Gastrocnemius medialis (tissue), 4 donors: Measurements from ENCODE around the gene ABCC2. TPM values are rescaled to one million over a fixed set of nuclear protein-coding genes. Genes with fewer than 3 reads are reported as not detected.

ENCODE experiments used
- ATAC-seq, 2 donors: fragments of 150-250 bp; one replicate each; pipeline ENCODE4 v1.9.1; 2016
- DNase-seq, 2 donors: peaks; one replicate each; pipeline ENCODE4 v3.0.0-alpha.2; 2019
- H3K27ac ChIP-seq, 4 donors: fragments of 200-600 bp; sonication (generic); 1 replicate in 1 of 4; 2 replicates in 3 of 4; pipeline ENCODE4 v1.5.1; 2016 to 2018; ENCODE audit warnings: mild to moderate bottlenecking in 2 of 4, moderate library complexity in 1 of 4
- H3K27me3 ChIP-seq, 3 donors: fragments of 200-600 bp; sonication (generic) in 2 of 3; 1 replicate in 1 of 3; 2 replicates in 2 of 3; pipeline versions ENCODE4 v1.5.1 to v1.6.0; 2016 to 2019; ENCODE audit warnings: mild to moderate bottlenecking in 1 of 3, moderate library complexity in 1 of 3
- H3K36me3 ChIP-seq, 2 donors: fragments of 200-600 bp; sonication (generic) in 1 of 2; one replicate each; pipeline ENCODE4 v1.5.1; 2017 to 2018
- H3K4me1 ChIP-seq, 2 donors: fragments of 200-600 bp; sonication (generic) in 1 of 2; one replicate each; pipeline ENCODE4 v1.5.1; 2016 to 2017; ENCODE audit warnings: mild to moderate bottlenecking in 2 of 2
- H3K4me3 ChIP-seq, 4 donors: fragments of 200-600 bp; sonication (generic) in 3 of 4; 1 replicate in 1 of 4; 2 replicates in 3 of 4; pipeline ENCODE4 v1.5.1; 2016 to 2019; ENCODE audit warnings: mild to moderate bottlenecking in 2 of 4
- H3K9me3 ChIP-seq, 3 donors: fragments of 200-600 bp; sonication (generic) in 2 of 3; 1 replicate in 1 of 3; 2 replicates in 2 of 3; pipeline ENCODE4 v1.5.1; 2016 to 2019
- CTCF ChIP-seq, 5 experiments: fragments of 450-650 bp in 3 of 5; fragments of 200-600 bp in 2 of 5; sonication (generic) in 2 of 5; IDR thresholded peaks in 4 of 5; conservative IDR thresholded peaks in 1 of 5; 1 replicate in 4 of 5; 2 replicates in 1 of 5; pipeline ENCODE4 v1.5.1; 2016 to 2019; ENCODE audit warnings: antibody characterized with exemption in 5 of 5, mild to moderate bottlenecking in 3 of 5, moderate library complexity in 3 of 5
- POLR2A ChIP-seq, 2 donors: fragments of 450-650 bp; IDR thresholded peaks; one replicate each; pipeline ENCODE4 v1.6.1; 2017; ENCODE audit warnings: antibody characterized with exemption in 2 of 2, mild to moderate bottlenecking in 2 of 2, moderate library complexity in 2 of 2
- in situ Hi-C, 4 donors: fragments of 200-750 bp; cut with MboI; loops; one replicate each; pipeline versions ENCODE4 v1.15.0 to v1.8.0; 2017; ENCODE audit warnings: low sequenced_read_pairs in 4 of 4
- intact Hi-C: fragments of 100-400 bp; cut with DNase I; formaldehyde crosslinking; loops from one replicate; pipeline ENCODE4 v1.15.1; 2023; ENCODE audit warnings: low total_unique reads
- total RNA-seq, 4 donors: library from RNA; depleted of rRNA; stranded (reverse); fragments of >200 nt; gene quantifications; one replicate each; pipeline versions ENCODE4 v1.1.0 to v1.2.3, GENCODE V29; 2016

ABCC2 gene
- total RNA-seq, 4 donors from 2014 or later, result 0.89 to 3.2 (median 1.3) TPM

- Histone ChIP-seq H3K4me1 (peaks cover 0 to 6% of the 10 kb centered on the region in 2 donors), H3K4me3 (no peak overlapping the region), H3K36me3 (no peaks in the 10 kb centered on the region), H3K9me3 (no peaks in the 10 kb centered on the region), H3K27ac (no peak overlapping the region), H3K27me3 (no peaks in the 10 kb centered on the region)
- no peak for TF ChIP-seq POLR2A (IDR thresholded peaks at IDR 0.05)
- no peak for TF ChIP-seq CTCF (IDR thresholded peaks at IDR 0.05 in 4 of 5, conservative IDR thresholded peaks at IDR 0.05 in 1 of 5)
- no peak for DNase-seq
- in situ Hi-C loops, result no loop called here
- ATAC-seq, result no peak
- intact Hi-C loops, result no loop called here
Measured at GRCh38 chr10:99850767-99851340, 68.4 kb downstream of the ABCC2 start.

- no peaks in the 10 kb centered on the region for H3K4me1 ChIP-seq
- H3K27me3 ChIP-seq, result no peaks in the 10 kb centered on the region
- DNase-seq (no peak), ATAC-seq (no peak)
- in situ Hi-C loops (no loop called here), intact Hi-C loops (no loop called here)
- no peaks in the 10 kb centered on the region for H3K9me3 ChIP-seq
- H3K27ac ChIP-seq, result no peak overlapping the region
- no peaks in the 10 kb centered on the region for H3K36me3 ChIP-seq
- H3K4me3 ChIP-seq, result no peak overlapping the region
- TF ChIP-seq CTCF (IDR thresholded peaks at IDR 0.05 in 4 of 5, conservative IDR thresholded peaks at IDR 0.05 in 1 of 5) (no peak), POLR2A (IDR thresholded peaks at IDR 0.05) (no peak)
Measured at GRCh38 chr10:99851825-99852224, 69.4 kb downstream of the ABCC2 start.

GRCh38 chr10:99852481-99853213 lies 70.2 kb downstream of the ABCC2 start:
- H3K27me3 ChIP-seq, result no peaks in the 10 kb centered on the region
- no peak for DNase-seq
- in situ Hi-C loops, result no loop called here
- intact Hi-C loops, result no loop called here
- H3K27ac ChIP-seq, result no peak overlapping the region
- ATAC-seq, result no peak
- H3K4me3 ChIP-seq, result no peak overlapping the region
- no peaks in the 10 kb centered on the region for H3K9me3 ChIP-seq
- no peaks in the 10 kb centered on the region for H3K4me1 ChIP-seq
- TF ChIP-seq POLR2A (IDR thresholded peaks at IDR 0.05), result no peak
- TF ChIP-seq CTCF (IDR thresholded peaks at IDR 0.05 in 4 of 5, conservative IDR thresholded peaks at IDR 0.05 in 1 of 5), result no peak
- H3K36me3 ChIP-seq, result no peaks in the 10 kb centered on the region

- in situ Hi-C loops, result no loop called here
- TF ChIP-seq CTCF (IDR thresholded peaks at IDR 0.05 in 4 of 5, conservative IDR thresholded peaks at IDR 0.05 in 1 of 5) (no peak), POLR2A (IDR thresholded peaks at IDR 0.05) (no peak)
- intact Hi-C loops, result no loop called here
Measured at GRCh38 chr10:99853655-99854054, 71.2 kb downstream of the ABCC2 start.

More at GRCh38 chr10:99853655-99854054, 71.2 kb downstream of the ABCC2 start:
- no peak for DNase-seq
- no peak overlapping the region for H3K4me3 ChIP-seq
- no peaks in the 10 kb centered on the region for H3K9me3 ChIP-seq
- no peak for ATAC-seq
- no peaks in the 10 kb centered on the region for H3K36me3 ChIP-seq
- H3K27ac ChIP-seq, result no peak overlapping the region
- no peaks in the 10 kb centered on the region for H3K27me3 ChIP-seq
- no peaks in the 10 kb centered on the region for H3K4me1 ChIP-seq
